ENCODE measurements around the gene FBXO39.

Gene FBXO39

GRCh38 chr17:6786618-6787017 lies 10.6 kb downstream of the FBXO39 start:
- Histone ChIP-seq H3K4me3 (ENCODE audit: low read depth in 1 of 2, low read length in 2 of 2) (no peak overlapping the region), H3K27ac (ENCODE audit: low read depth, low read length) (no peak overlapping the region), H3K36me3 (ENCODE audit: control insufficient read depth in 1 of 2, insufficient read depth in 2 of 2, low read length in 2 of 2) (no peaks in the 10 kb centered on the region), H3K4me1 (ENCODE audit: control insufficient read depth in 1 of 2, insufficient read depth in 2 of 2, low read length in 2 of 2) (no peaks in the 10 kb centered on the region), H3K27me3 (ENCODE audit: control insufficient read depth in 1 of 2, insufficient read depth in 2 of 2, low read length in 2 of 2) (peaks cover 0 to 6% of the 10 kb centered on the region in 2 donors), H3K9ac (ENCODE audit: low read depth in 1 of 2, low read length in 2 of 2) (no peak overlapping the region), H3K9me3 (ENCODE audit: control insufficient read depth in 1 of 2, low read length in 2 of 2) (no peaks in the 10 kb centered on the region)

- no peaks in the 10 kb centered on the region for H3K9me3 ChIP-seq (ENCODE audit: control insufficient read depth in 1 of 2, low read length in 2 of 2)
- peaks cover 0 to 6% of the 10 kb centered on the region in 2 donors for H3K27me3 ChIP-seq (ENCODE audit: control insufficient read depth in 1 of 2, insufficient read depth in 2 of 2, low read length in 2 of 2)
- no peaks in the 10 kb centered on the region for H3K36me3 ChIP-seq (ENCODE audit: control insufficient read depth in 1 of 2, insufficient read depth in 2 of 2, low read length in 2 of 2)
- H3K4me3 ChIP-seq (ENCODE audit: low read depth in 1 of 2, low read length in 2 of 2): no peak overlapping the region
- H3K4me1 ChIP-seq (ENCODE audit: control insufficient read depth in 1 of 2, insufficient read depth in 2 of 2, low read length in 2 of 2): no peaks in the 10 kb centered on the region
- no peak overlapping the region for H3K27ac ChIP-seq (ENCODE audit: low read depth, low read length)
- H3K9ac ChIP-seq (ENCODE audit: low read depth in 1 of 2, low read length in 2 of 2): no peak overlapping the region
Measured at GRCh38 chr17:6787081-6787693, 11.2 kb downstream of the FBXO39 start.

GRCh38 chr17:6789146-6789545 lies 13.1 kb downstream of the FBXO39 start:
- Histone ChIP-seq H3K27ac (ENCODE audit: low read depth, low read length) (no peak overlapping the region), H3K27me3 (ENCODE audit: control insufficient read depth in 1 of 2, insufficient read depth in 2 of 2, low read length in 2 of 2) (peaks cover 0 to 6% of the 10 kb centered on the region in 2 donors), H3K4me3 (ENCODE audit: low read depth in 1 of 2, low read length in 2 of 2) (no peak overlapping the region), H3K4me1 (ENCODE audit: control insufficient read depth in 1 of 2, insufficient read depth in 2 of 2, low read length in 2 of 2) (no peaks in the 10 kb centered on the region), H3K9me3 (ENCODE audit: control insufficient read depth in 1 of 2, low read length in 2 of 2) (no peaks in the 10 kb centered on the region), H3K36me3 (ENCODE audit: control insufficient read depth in 1 of 2, insufficient read depth in 2 of 2, low read length in 2 of 2) (no peaks in the 10 kb centered on the region), H3K9ac (ENCODE audit: low read depth in 1 of 2, low read length in 2 of 2) (no peak overlapping the region)

- H3K4me1 ChIP-seq (ENCODE audit: control insufficient read depth in 1 of 2, insufficient read depth in 2 of 2, low read length in 2 of 2): peaks cover 0 to 9% of the 10 kb centered on the region in 2 donors
- no peaks in the 10 kb centered on the region for H3K36me3 ChIP-seq (ENCODE audit: control insufficient read depth in 1 of 2, insufficient read depth in 2 of 2, low read length in 2 of 2)
- no peak overlapping the region for H3K9ac ChIP-seq (ENCODE audit: low read depth in 1 of 2, low read length in 2 of 2)
- H3K27ac ChIP-seq (ENCODE audit: low read depth, low read length): no peak overlapping the region
- no peaks in the 10 kb centered on the region for H3K9me3 ChIP-seq (ENCODE audit: control insufficient read depth in 1 of 2, low read length in 2 of 2)
- no peaks in the 10 kb centered on the region for H3K27me3 ChIP-seq (ENCODE audit: control insufficient read depth in 1 of 2, insufficient read depth in 2 of 2, low read length in 2 of 2)
- H3K4me3 ChIP-seq (ENCODE audit: low read depth in 1 of 2, low read length in 2 of 2): no peak overlapping the region
Measured at GRCh38 chr17:6793748-6794493, 17.9 kb downstream of the FBXO39 start.

GRCh38 chr17:6796017-6796886 lies 20.2 kb downstream of the FBXO39 start:
- no peaks in the 10 kb centered on the region for H3K9me3 ChIP-seq (ENCODE audit: control insufficient read depth in 1 of 2, low read length in 2 of 2)
- no peak overlapping the region for H3K4me3 ChIP-seq (ENCODE audit: low read depth in 1 of 2, low read length in 2 of 2)
- no peak overlapping the region for H3K27ac ChIP-seq (ENCODE audit: low read depth, low read length)
- H3K27me3 ChIP-seq (ENCODE audit: control insufficient read depth in 1 of 2, insufficient read depth in 2 of 2, low read length in 2 of 2): no peaks in the 10 kb centered on the region
- H3K36me3 ChIP-seq (ENCODE audit: control insufficient read depth in 1 of 2, insufficient read depth in 2 of 2, low read length in 2 of 2): no peaks in the 10 kb centered on the region
- H3K9ac ChIP-seq (ENCODE audit: low read depth in 1 of 2, low read length in 2 of 2): no peak overlapping the region
- H3K4me1 ChIP-seq (ENCODE audit: control insufficient read depth in 1 of 2, insufficient read depth in 2 of 2, low read length in 2 of 2): peaks cover 0 to 9% of the 10 kb centered on the region in 2 donors

- Histone ChIP-seq H3K27ac (ENCODE audit: low read depth, low read length) (no peak overlapping the region), H3K27me3 (ENCODE audit: control insufficient read depth in 1 of 2, insufficient read depth in 2 of 2, low read length in 2 of 2) (no peaks in the 10 kb centered on the region), H3K4me3 (ENCODE audit: low read depth in 1 of 2, low read length in 2 of 2) (no peak overlapping the region), H3K9me3 (ENCODE audit: control insufficient read depth in 1 of 2, low read length in 2 of 2) (no peaks in the 10 kb centered on the region), H3K4me1 (ENCODE audit: control insufficient read depth in 1 of 2, insufficient read depth in 2 of 2, low read length in 2 of 2) (peaks cover 0 to 9% of the 10 kb centered on the region in 2 donors), H3K36me3 (ENCODE audit: control insufficient read depth in 1 of 2, insufficient read depth in 2 of 2, low read length in 2 of 2) (no peaks in the 10 kb centered on the region), H3K9ac (ENCODE audit: low read depth in 1 of 2, low read length in 2 of 2) (no peak overlapping the region)
Measured at GRCh38 chr17:6796887-6797490, 21.0 kb downstream of the FBXO39 start.

GRCh38 chr17:6797718-6798351 lies 21.8 kb downstream of the FBXO39 start:
- Histone ChIP-seq H3K36me3 (ENCODE audit: control insufficient read depth in 1 of 2, insufficient read depth in 2 of 2, low read length in 2 of 2) (no peaks in the 10 kb centered on the region), H3K27ac (ENCODE audit: low read depth, low read length) (no peak overlapping the region), H3K9me3 (ENCODE audit: control insufficient read depth in 1 of 2, low read length in 2 of 2) (no peaks in the 10 kb centered on the region), H3K4me1 (ENCODE audit: control insufficient read depth in 1 of 2, insufficient read depth in 2 of 2, low read length in 2 of 2) (peaks cover 0 to 9% of the 10 kb centered on the region in 2 donors), H3K27me3 (ENCODE audit: control insufficient read depth in 1 of 2, insufficient read depth in 2 of 2, low read length in 2 of 2) (no peaks in the 10 kb centered on the region), H3K4me3 (ENCODE audit: low read depth in 1 of 2, low read length in 2 of 2) (no peak overlapping the region), H3K9ac (ENCODE audit: low read depth in 1 of 2, low read length in 2 of 2) (no peak overlapping the region)

GRCh38 chr17:6799738-6800137 lies 23.7 kb downstream of the FBXO39 start:
- H3K27ac ChIP-seq (ENCODE audit: low read depth, low read length): no peak overlapping the region
- H3K9me3 ChIP-seq (ENCODE audit: control insufficient read depth in 1 of 2, low read length in 2 of 2): no peaks in the 10 kb centered on the region
- H3K9ac ChIP-seq (ENCODE audit: low read depth in 1 of 2, low read length in 2 of 2): no peak overlapping the region
- no peaks in the 10 kb centered on the region for H3K36me3 ChIP-seq (ENCODE audit: control insufficient read depth in 1 of 2, insufficient read depth in 2 of 2, low read length in 2 of 2)
- H3K27me3 ChIP-seq (ENCODE audit: control insufficient read depth in 1 of 2, insufficient read depth in 2 of 2, low read length in 2 of 2): no peaks in the 10 kb centered on the region
- no peak overlapping the region for H3K4me3 ChIP-seq (ENCODE audit: low read depth in 1 of 2, low read length in 2 of 2)
- H3K4me1 ChIP-seq (ENCODE audit: control insufficient read depth in 1 of 2, insufficient read depth in 2 of 2, low read length in 2 of 2): peaks cover 0 to 9% of the 10 kb centered on the region in 2 donors

- H3K9me3 ChIP-seq (ENCODE audit: control insufficient read depth in 1 of 2, low read length in 2 of 2): no peaks in the 10 kb centered on the region
- no peak overlapping the region for H3K4me3 ChIP-seq (ENCODE audit: low read depth in 1 of 2, low read length in 2 of 2)
- H3K27ac ChIP-seq (ENCODE audit: low read depth, low read length): no peak overlapping the region
- no peaks in the 10 kb centered on the region for H3K27me3 ChIP-seq (ENCODE audit: control insufficient read depth in 1 of 2, insufficient read depth in 2 of 2, low read length in 2 of 2)
- H3K36me3 ChIP-seq (ENCODE audit: control insufficient read depth in 1 of 2, insufficient read depth in 2 of 2, low read length in 2 of 2): no peaks in the 10 kb centered on the region
- H3K9ac ChIP-seq (ENCODE audit: low read depth in 1 of 2, low read length in 2 of 2): no peak overlapping the region
- H3K4me1 ChIP-seq (ENCODE audit: control insufficient read depth in 1 of 2, insufficient read depth in 2 of 2, low read length in 2 of 2): peaks cover 0 to 9% of the 10 kb centered on the region in 2 donors
Measured at GRCh38 chr17:6800422-6801027, 24.5 kb downstream of the FBXO39 start.

Data from duodenal mucosa (tissue), 2 donors.